A673 (cell line): ENCODE measurements around the gene WDR27.

Source experiments
- EZH2 ChIP-seq: fragments of 200-600 bp; sonication (generic); IDR thresholded peaks from 2 replicates; pipeline ENCODE4 v1.6.1; 2017; ENCODE audit warnings: borderline replicate concordance, low read depth, mild to moderate bottlenecking, mixed read lengths, antibody characterized with exemption, low read length; ENCODE audit not compliant: poor library complexity, severe bottlenecking
- TF ChIP-seq, protein P1 (sequence below): fragments of 300-800, 200-600 bp; sonication (generic); conservative IDR thresholded peaks from 2 replicates; pipeline ENCODE4 v1.5.1; 2017; ENCODE audit warnings: low read depth, mild to moderate bottlenecking, antibody characterized with exemption, low read length, moderate library complexity, mixed read lengths

DNA sequence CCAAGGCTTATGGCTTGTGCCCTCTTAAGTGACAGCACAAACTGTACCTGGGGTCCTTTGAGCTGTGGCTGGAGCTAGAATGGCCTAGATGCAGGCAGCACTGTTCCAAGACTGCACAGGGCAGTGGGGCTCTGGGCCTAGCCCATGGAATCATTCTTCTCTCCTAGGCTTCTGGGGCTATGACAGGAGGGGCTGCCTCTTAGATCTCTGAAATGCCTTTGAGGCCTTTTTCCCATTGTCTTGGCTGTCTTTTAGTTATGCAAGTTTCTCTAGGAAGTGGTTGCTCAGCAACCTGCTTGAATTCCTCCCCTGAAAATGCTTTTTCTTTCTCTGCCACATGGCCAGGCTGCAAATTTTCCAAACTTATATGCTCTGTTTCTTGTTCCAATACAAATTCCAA is 183.4 kb downstream of the WDR27 start:
- TF ChIP-seq, protein P1, sequence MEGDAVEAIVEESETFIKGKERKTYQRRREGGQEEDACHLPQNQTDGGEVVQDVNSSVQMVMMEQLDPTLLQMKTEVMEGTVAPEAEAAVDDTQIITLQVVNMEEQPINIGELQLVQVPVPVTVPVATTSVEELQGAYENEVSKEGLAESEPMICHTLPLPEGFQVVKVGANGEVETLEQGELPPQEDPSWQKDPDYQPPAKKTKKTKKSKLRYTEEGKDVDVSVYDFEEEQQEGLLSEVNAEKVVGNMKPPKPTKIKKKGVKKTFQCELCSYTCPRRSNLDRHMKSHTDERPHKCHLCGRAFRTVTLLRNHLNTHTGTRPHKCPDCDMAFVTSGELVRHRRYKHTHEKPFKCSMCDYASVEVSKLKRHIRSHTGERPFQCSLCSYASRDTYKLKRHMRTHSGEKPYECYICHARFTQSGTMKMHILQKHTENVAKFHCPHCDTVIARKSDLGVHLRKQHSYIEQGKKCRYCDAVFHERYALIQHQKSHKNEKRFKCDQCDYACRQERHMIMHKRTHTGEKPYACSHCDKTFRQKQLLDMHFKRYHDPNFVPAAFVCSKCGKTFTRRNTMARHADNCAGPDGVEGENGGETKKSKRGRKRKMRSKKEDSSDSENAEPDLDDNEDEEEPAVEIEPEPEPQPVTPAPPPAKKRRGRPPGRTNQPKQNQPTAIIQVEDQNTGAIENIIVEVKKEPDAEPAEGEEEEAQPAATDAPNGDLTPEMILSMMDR = no peak
- TF ChIP-seq EZH2 = no peak
